Omental fat pad (tissue), 4 donors: Measurements from ENCODE around the gene IPP. TPM values are rescaled to one million over a fixed set of nuclear protein-coding genes. Genes with fewer than 3 reads are reported as not detected.
"Not testable (repeated sequence)": the region's sequence is repeated elsewhere in the genome, so short reads cannot be mapped to it uniquely, and the experiment has no call there.

Experiments
- ATAC-seq: fragments of 150-250 bp; one replicate; pipeline ENCODE4 v1.9.1; 2016; ENCODE audit warnings: mild to moderate bottlenecking, moderate library complexity; ENCODE audit not compliant: low FRiP score
- DNase-seq: peaks from one replicate; pipeline ENCODE4 v3.0.0-alpha.2; 2019; ENCODE audit warnings: low spot score
- CTCF ChIP-seq, 3 donors: fragments of 450-650 bp; IDR thresholded peaks; one replicate each; pipeline ENCODE4 v1.5.1; 2016 to 2017; ENCODE audit warnings: antibody characterized with exemption in 3 of 3, mild to moderate bottlenecking in 3 of 3, moderate library complexity in 2 of 3
- total RNA-seq, 4 donors: library from RNA; depleted of rRNA; stranded (reverse); fragments of >200 nt; gene quantifications; one replicate each; pipeline ENCODE4 v1.1.0, GENCODE V29; 2016

The IPP gene
- total RNA-seq, 4 donors from 2014 or later: 4.1 to 12.0 (median 7.7) TPM

GRCh38 chr1:45718289-45718688 is 32.2 kb downstream of the IPP start:
- ATAC-seq: no peak
- no peak for DNase-seq
- TF ChIP-seq CTCF (IDR thresholded peaks at IDR 0.05): no peak

- DNase-seq, ATAC-seq: not testable (repeated sequence)
These were observed 33.1 kb downstream of the IPP start for GRCh38 chr1:45717386-45717785.

- no peak for TF ChIP-seq CTCF (IDR thresholded peaks at IDR 0.05)
- ATAC-seq (no peak), DNase-seq (no peak)
These were observed 33.8 kb downstream of the IPP start for GRCh38 chr1:45716700-45717099.

- ATAC-seq: no peak
- TF ChIP-seq CTCF (IDR thresholded peaks at IDR 0.05): no peak
- no peak for DNase-seq
These were observed 36.7 kb downstream of the IPP start for GRCh38 chr1:45713711-45714110.

GRCh38 chr1:45704637-45705036 is 45.8 kb downstream of the IPP start:
- ATAC-seq: no peak
- no peak for DNase-seq
- TF ChIP-seq CTCF (IDR thresholded peaks at IDR 0.05): no peak

- ATAC-seq: no peak
- DNase-seq: no peak
- no peak for TF ChIP-seq CTCF (IDR thresholded peaks at IDR 0.05)
These were observed 55.6 kb downstream of the IPP start for GRCh38 chr1:45694823-45695222.

GRCh38 chr1:45693811-45694210 is 56.6 kb downstream of the IPP start:
- ATAC-seq, DNase-seq: not testable (repeated sequence)

- ATAC-seq (no peak), DNase-seq (no peak)
- peak in 1 of 3 donors; percentile 35 for TF ChIP-seq CTCF (IDR thresholded peaks at IDR 0.05)
These were observed 62.4 kb downstream of the IPP start, which contains the start of gene TMEM69 for GRCh38 chr1:45687754-45688740. TMEM69 (plus strand) TSS chr1:45688181; CDS start chr1:45691069, 2,888 bp downstream.
